ENCODE data around the gene ZNF385D.

ZNF385D gene

DNA sequence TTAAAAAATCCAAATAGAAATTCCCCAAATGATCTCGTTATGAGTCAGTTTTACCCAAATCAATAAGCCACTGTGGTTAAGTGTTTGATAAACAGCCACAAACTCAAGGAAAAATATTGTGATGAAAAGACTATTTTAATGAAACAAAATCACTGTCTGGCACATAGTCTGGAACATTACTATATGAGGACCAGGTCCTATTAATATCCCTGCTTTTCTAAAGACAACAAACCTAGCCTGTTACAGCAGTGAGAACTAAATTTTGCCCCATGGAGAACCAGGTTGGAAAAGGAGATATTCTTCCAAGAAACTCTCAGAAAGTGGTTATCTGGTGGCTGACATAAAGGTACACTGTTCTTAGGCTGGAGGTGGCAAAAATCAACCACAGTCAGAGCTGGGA lies 27.7 kb upstream of the ZNF385D start:
- no peak for DNase-seq (ENCODE audit: low spot score)

GRCh38 chr3:21777821-21778220 lies 26.8 kb upstream of the ZNF385D start:
- Histone ChIP-seq H3K4me3 (ENCODE audit: severe bottlenecking) (no peak overlapping the region), H3K27ac (ENCODE audit: poor library complexity, severe bottlenecking) (no peak overlapping the region), H3K9me3 (ENCODE audit: severe bottlenecking) (no peaks in the 10 kb centered on the region), H3K4me1 (ENCODE audit: insufficient read depth, poor library complexity, severe bottlenecking) (no peaks in the 10 kb centered on the region), H3K27me3 (ENCODE audit: insufficient read depth, poor library complexity, severe bottlenecking) (no peaks in the 10 kb centered on the region), H3K36me3 (ENCODE audit: low read depth) (no peaks in the 10 kb centered on the region)
- TF ChIP-seq CTCF (IDR thresholded peaks at IDR 0.05; ENCODE audit: poor library complexity, severe bottlenecking), result no peak
- DNase-seq (ENCODE audit: low spot score) (no peak), ATAC-seq (ENCODE audit: low read depth) (no peak)

More for the DNA sequence above, 27.7 kb upstream of the ZNF385D start:
- Histone ChIP-seq H3K27ac (ENCODE audit: poor library complexity, severe bottlenecking) (no peak overlapping the region), H3K4me1 (ENCODE audit: insufficient read depth, poor library complexity, severe bottlenecking) (no peaks in the 10 kb centered on the region), H3K36me3 (ENCODE audit: low read depth) (no peaks in the 10 kb centered on the region), H3K27me3 (ENCODE audit: insufficient read depth, poor library complexity, severe bottlenecking) (no peaks in the 10 kb centered on the region), H3K4me3 (ENCODE audit: severe bottlenecking) (no peak overlapping the region), H3K9me3 (ENCODE audit: severe bottlenecking) (no peaks in the 10 kb centered on the region)
- no peak for ATAC-seq (ENCODE audit: low read depth)
- no peak for TF ChIP-seq CTCF (IDR thresholded peaks at IDR 0.05; ENCODE audit: poor library complexity, severe bottlenecking)

- Histone ChIP-seq H3K27me3 (ENCODE audit: insufficient read depth, poor library complexity, severe bottlenecking) (no peaks in the 10 kb centered on the region), H3K4me3 (ENCODE audit: severe bottlenecking) (no peak overlapping the region), H3K9me3 (ENCODE audit: severe bottlenecking) (peaks cover 2% of the 10 kb centered on the region), H3K36me3 (ENCODE audit: low read depth) (no peaks in the 10 kb centered on the region), H3K4me1 (ENCODE audit: insufficient read depth, poor library complexity, severe bottlenecking) (no peaks in the 10 kb centered on the region), H3K27ac (ENCODE audit: poor library complexity, severe bottlenecking) (no peak overlapping the region)
- TF ChIP-seq CTCF (IDR thresholded peaks at IDR 0.05; ENCODE audit: poor library complexity, severe bottlenecking), result no peak
- DNase-seq (ENCODE audit: low spot score) (no peak), ATAC-seq (ENCODE audit: low read depth) (no peak)
Observed at GRCh38 chr3:21766002-21766401, 15.0 kb upstream of the ZNF385D start.

DNA sequence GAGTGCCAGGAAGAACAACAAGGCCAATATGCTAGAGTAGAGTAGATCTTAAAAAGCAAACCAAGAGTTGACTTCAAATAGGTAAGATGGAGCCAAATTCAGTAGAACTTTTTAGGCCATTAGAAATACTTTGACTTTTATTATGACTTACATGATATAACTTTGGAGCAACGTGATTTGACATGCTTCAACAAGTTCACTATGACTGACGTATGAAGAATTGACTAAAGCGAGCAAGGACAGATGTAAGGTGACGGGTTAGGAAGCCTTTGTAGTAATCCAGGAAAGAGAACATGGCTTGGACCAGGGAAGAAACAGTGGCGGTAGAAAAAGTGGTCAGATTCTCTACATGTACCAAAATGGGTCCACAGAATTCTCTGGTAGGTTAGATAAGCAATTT lies 4.9 kb upstream of the ZNF385D start:
- Histone ChIP-seq H3K27ac (ENCODE audit: poor library complexity, severe bottlenecking) (no peak overlapping the region), H3K9me3 (ENCODE audit: severe bottlenecking) (no peaks in the 10 kb centered on the region), H3K4me3 (ENCODE audit: severe bottlenecking) (no peak overlapping the region), H3K27me3 (ENCODE audit: insufficient read depth, poor library complexity, severe bottlenecking) (peaks cover 1% of the 10 kb centered on the region), H3K4me1 (ENCODE audit: insufficient read depth, poor library complexity, severe bottlenecking) (no peaks in the 10 kb centered on the region), H3K36me3 (ENCODE audit: low read depth) (no peaks in the 10 kb centered on the region)
- TF ChIP-seq CTCF (IDR thresholded peaks at IDR 0.05; ENCODE audit: poor library complexity, severe bottlenecking), result no peak
- ATAC-seq (ENCODE audit: low read depth), result no peak
- no peak for DNase-seq (ENCODE audit: low spot score)

- Histone ChIP-seq H3K4me3 (ENCODE audit: severe bottlenecking) (no peak overlapping the region), H3K9me3 (ENCODE audit: severe bottlenecking) (no peaks in the 10 kb centered on the region), H3K4me1 (ENCODE audit: insufficient read depth, poor library complexity, severe bottlenecking) (no peaks in the 10 kb centered on the region), H3K27me3 (ENCODE audit: insufficient read depth, poor library complexity, severe bottlenecking) (peaks cover 10% of the 10 kb centered on the region), H3K36me3 (ENCODE audit: low read depth) (no peaks in the 10 kb centered on the region), H3K27ac (ENCODE audit: poor library complexity, severe bottlenecking) (no peak overlapping the region)
- ATAC-seq (ENCODE audit: low read depth) (no peak), DNase-seq (ENCODE audit: low spot score) (no peak)
- no peak for TF ChIP-seq CTCF (IDR thresholded peaks at IDR 0.05; ENCODE audit: poor library complexity, severe bottlenecking)
Observed at GRCh38 chr3:21754839-21755238, 3.8 kb upstream of the ZNF385D start.
